Upper lobe of left lung (tissue), 6 donors: ENCODE measurements around the gene FUT9. TPM values are rescaled to one million over a fixed set of nuclear protein-coding genes. Genes with fewer than 3 reads are reported as not detected.

Source experiments
- ATAC-seq, 2 donors: fragments of 200-7000 bp; cut with Tn5 transposase; one replicate each; pipeline ENCODE4 v1.9.1; 2022; ENCODE audit warnings: mild to moderate bottlenecking in 2 of 2, moderate library complexity in 2 of 2; ENCODE audit not compliant: low FRiP score in 2 of 2
- DNase-seq, 2 donors: peaks; one replicate each; pipeline ENCODE4 v3.0.0-alpha.2; 2019 to 2020
- H3K27ac ChIP-seq, 4 donors: fragments of 200-600 bp; sonication (generic); one replicate each; pipeline ENCODE4 v1.5.1; 2016 to 2019
- H3K27me3 ChIP-seq, 4 donors: fragments of 200-600 bp; sonication (generic); one replicate each; pipeline ENCODE4 v1.5.1; 2017 to 2019
- H3K36me3 ChIP-seq, 4 donors: fragments of 200-600 bp; sonication (generic); one replicate each; pipeline ENCODE4 v1.5.1; 2016 to 2019
- H3K4me1 ChIP-seq, 4 donors: fragments of 200-600 bp; sonication (generic); one replicate each; pipeline ENCODE4 v1.5.1; 2018 to 2019
- H3K4me3 ChIP-seq, 4 donors: fragments of 200-600 bp; sonication (generic); one replicate each; pipeline ENCODE4 v1.5.1; 2017 to 2019; ENCODE audit warnings: mild to moderate bottlenecking in 2 of 4, moderate library complexity in 1 of 4
- H3K9me3 ChIP-seq, 4 donors: fragments of 200-600 bp; sonication (generic); one replicate each; pipeline ENCODE4 v1.5.1; 2018 to 2019
- EP300 ChIP-seq, 4 donors: sonication (generic); formaldehyde crosslinking; IDR thresholded peaks; one replicate each; pipeline ENCODE4 v1.5.1; 2017; ENCODE audit warnings: antibody characterized with exemption in 4 of 4, control low read depth in 2 of 4
- POLR2A ChIP-seq, 4 donors: fragments of 450-650 bp; IDR thresholded peaks; one replicate each; pipeline ENCODE4 v1.5.1; 2016 to 2017; ENCODE audit warnings: antibody characterized with exemption in 4 of 4, mild to moderate bottlenecking in 2 of 4
- POLR2AphosphoS5 ChIP-seq, 2 donors: sonication (generic); formaldehyde crosslinking; IDR thresholded peaks; one replicate each; pipeline ENCODE4 v1.5.1; 2017; ENCODE audit warnings: antibody characterized with exemption in 2 of 2
- WGBS, 2 donors: methylation state at CpG; one replicate each; pipeline ENCODE4 v1.1.5; 2017 to 2018; 5-methylcytosine and 5-hydroxymethylcytosine counted together
- total RNA-seq, 6 donors: library from RNA; depleted of rRNA in 4 of 6; stranded (reverse); fragments of >200 nt in 4 of 6; gene quantifications; one replicate each; pipeline versions ENCODE4 v1.1.0 to v1.2.1, GENCODE V29; 2016 to 2021
- TF ChIP-seq, protein P1 (sequence below), 6 experiments: fragments of 450-650 bp in 4 of 6; fragments of 200-600 bp in 2 of 6; sonication (generic) in 2 of 6; IDR thresholded peaks; one replicate each; pipeline ENCODE4 v1.5.1; 2016 to 2019; ENCODE audit warnings: antibody characterized with exemption in 6 of 6
- donor health status: DM: no; HTN: no; CAD: no; lungs with moderate emphysema.
- donor health status: DM: no; HTN: yes; CAD: no; lungs with severe emphysema.

Gene FUT9
- total RNA-seq, 6 donors from 2014 or later, result not detected

DNA sequence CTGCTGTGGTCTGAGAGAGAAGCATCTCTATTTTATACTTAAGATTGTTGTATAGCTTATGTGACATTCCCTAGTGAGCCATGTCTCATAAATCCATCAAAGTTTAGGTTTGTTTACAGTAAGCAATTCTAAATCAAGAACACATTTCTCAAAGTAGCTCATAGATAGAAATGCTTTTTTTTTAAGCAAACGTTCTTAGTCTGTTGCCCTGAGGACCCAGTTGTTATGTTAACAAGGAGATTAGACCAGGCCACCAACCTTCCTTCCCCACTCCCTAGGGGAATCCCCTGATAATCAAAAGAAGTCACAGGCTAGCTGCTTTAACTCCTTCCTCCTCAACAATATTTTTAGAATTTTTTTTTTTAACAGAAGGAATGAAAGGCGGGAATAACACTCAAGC is 169.0 kb downstream of the FUT9 start:
- DNase-seq (no peak), ATAC-seq (no peak)
- no peaks in the 10 kb centered on the region for H3K4me1 ChIP-seq
- 0 to 6% methylated on average over 2 of the region's 2 CpGs for WGBS, 2 donors
- H3K36me3 ChIP-seq, result no peaks in the 10 kb centered on the region
- no peak for TF ChIP-seq EP300 (IDR thresholded peaks at IDR 0.05)
- no peak for TF ChIP-seq POLR2AphosphoS5 (IDR thresholded peaks at IDR 0.05)
- no peak for TF ChIP-seq POLR2A (IDR thresholded peaks at IDR 0.05)
- TF ChIP-seq, protein P1, sequence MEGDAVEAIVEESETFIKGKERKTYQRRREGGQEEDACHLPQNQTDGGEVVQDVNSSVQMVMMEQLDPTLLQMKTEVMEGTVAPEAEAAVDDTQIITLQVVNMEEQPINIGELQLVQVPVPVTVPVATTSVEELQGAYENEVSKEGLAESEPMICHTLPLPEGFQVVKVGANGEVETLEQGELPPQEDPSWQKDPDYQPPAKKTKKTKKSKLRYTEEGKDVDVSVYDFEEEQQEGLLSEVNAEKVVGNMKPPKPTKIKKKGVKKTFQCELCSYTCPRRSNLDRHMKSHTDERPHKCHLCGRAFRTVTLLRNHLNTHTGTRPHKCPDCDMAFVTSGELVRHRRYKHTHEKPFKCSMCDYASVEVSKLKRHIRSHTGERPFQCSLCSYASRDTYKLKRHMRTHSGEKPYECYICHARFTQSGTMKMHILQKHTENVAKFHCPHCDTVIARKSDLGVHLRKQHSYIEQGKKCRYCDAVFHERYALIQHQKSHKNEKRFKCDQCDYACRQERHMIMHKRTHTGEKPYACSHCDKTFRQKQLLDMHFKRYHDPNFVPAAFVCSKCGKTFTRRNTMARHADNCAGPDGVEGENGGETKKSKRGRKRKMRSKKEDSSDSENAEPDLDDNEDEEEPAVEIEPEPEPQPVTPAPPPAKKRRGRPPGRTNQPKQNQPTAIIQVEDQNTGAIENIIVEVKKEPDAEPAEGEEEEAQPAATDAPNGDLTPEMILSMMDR (IDR thresholded peaks at IDR 0.05), result no peak
- no peak overlapping the region for H3K4me3 ChIP-seq
- no peaks in the 10 kb centered on the region for H3K9me3 ChIP-seq
- no peak overlapping the region for H3K27ac ChIP-seq
- H3K27me3 ChIP-seq, result no peaks in the 10 kb centered on the region

DNA sequence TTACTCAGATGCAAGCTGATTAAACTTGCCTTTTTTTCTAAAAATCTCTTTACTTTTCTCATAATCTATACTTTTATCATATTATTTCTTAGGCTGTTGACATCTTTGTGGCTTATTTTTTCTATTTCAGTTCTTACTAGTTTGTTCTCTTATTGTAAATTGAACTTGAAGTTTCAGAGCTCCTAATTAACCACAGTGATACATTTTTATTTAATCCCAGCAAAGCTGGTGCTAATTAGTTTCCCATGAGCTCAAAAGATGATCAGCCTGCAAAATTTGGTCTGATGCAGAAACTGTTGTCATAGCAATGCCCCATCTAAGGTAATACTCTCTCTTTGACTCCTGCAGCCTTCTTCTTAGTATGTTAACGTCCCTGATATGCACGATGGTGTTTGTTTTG is 170.3 kb downstream of the FUT9 start:
- H3K4me1 ChIP-seq, result no peaks in the 10 kb centered on the region
- no peaks in the 10 kb centered on the region for H3K9me3 ChIP-seq
- ATAC-seq (no peak), DNase-seq (no peak)
- TF ChIP-seq, protein P1 (IDR thresholded peaks at IDR 0.05), result no peak
- TF ChIP-seq POLR2AphosphoS5 (IDR thresholded peaks at IDR 0.05) (no peak), EP300 (IDR thresholded peaks at IDR 0.05) (no peak), POLR2A (IDR thresholded peaks at IDR 0.05) (no peak)
- no peak overlapping the region for H3K27ac ChIP-seq
- 47 to 65% methylated on average over 2 of the region's 2 CpGs for WGBS, 2 donors
- H3K27me3 ChIP-seq, result no peaks in the 10 kb centered on the region
- no peaks in the 10 kb centered on the region for H3K36me3 ChIP-seq
- H3K4me3 ChIP-seq, result no peak overlapping the region

DNA sequence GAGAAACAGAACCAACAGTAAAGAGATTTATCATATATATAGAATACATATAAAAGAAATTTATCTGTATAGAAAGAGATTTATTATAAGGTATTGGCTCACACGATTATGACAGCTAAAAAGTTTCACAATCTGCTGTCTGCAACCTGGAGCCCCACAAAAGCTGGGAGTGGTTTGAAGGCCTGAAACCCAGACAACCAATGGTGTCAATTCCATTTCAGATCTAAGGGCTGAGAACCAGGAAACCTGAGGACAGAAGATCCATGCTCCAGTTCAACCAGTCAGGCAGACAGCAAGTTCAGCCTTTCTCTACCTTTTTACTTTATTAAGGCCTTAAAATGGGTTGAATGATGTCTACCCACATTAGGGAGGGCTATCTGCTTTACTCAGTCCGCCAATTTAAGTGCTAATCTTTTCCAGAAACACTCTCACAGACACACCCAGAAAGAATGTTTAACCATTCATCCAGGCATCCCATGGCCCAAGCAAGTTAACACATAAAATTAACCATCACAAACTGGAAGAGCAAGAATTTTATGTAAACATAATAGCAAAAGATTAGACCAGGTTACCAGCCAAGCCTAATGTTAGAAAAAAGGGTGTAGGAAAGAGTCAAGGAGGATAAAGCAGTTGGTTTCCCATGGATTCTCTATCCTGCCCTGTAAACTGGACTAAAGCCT is 170.9 kb downstream of the FUT9 start:
- DNase-seq (no peak), ATAC-seq (no peak)
- Histone ChIP-seq H3K4me1 (no peaks in the 10 kb centered on the region), H3K27me3 (no peaks in the 10 kb centered on the region), H3K9me3 (no peaks in the 10 kb centered on the region), H3K36me3 (no peaks in the 10 kb centered on the region), H3K4me3 (no peak overlapping the region), H3K27ac (no peak overlapping the region)
- 29% methylated on average over 2 of the region's 2 CpGs for WGBS, 2 donors
- TF ChIP-seq, protein P1 (IDR thresholded peaks at IDR 0.05), result no peak
- TF ChIP-seq EP300 (IDR thresholded peaks at IDR 0.05), result no peak
- TF ChIP-seq POLR2AphosphoS5 (IDR thresholded peaks at IDR 0.05), result no peak
- TF ChIP-seq POLR2A (IDR thresholded peaks at IDR 0.05), result no peak

DNA sequence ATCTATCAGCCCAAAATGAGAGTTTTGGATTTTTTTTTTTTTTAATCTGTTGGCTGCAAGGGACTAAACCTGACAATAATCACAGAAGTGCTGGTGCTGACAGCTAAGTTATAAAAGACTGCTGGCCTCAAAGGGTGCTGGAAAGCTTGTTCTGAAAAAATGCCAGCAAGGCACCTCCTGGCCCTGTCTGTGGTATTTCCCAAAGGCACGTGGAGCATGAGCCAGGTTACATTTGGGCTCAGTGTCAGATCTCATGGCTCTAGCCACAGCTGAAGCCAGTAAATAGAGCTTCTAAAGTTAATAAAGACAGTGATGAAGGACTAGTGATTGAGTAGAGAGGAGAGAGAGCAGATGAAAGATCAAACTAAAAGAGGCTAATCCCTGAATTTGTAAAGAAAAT is 178.9 kb downstream of the FUT9 start:
- H3K4me3 ChIP-seq, result no peak overlapping the region
- WGBS, 2 donors, result 14 to 47% methylated on average over 1 of the region's 1 CpG
- DNase-seq (no peak), ATAC-seq (no peak)
- no peaks in the 10 kb centered on the region for H3K36me3 ChIP-seq
- no peaks in the 10 kb centered on the region for H3K4me1 ChIP-seq
- TF ChIP-seq, protein P1 (IDR thresholded peaks at IDR 0.05), result no peak
- TF ChIP-seq POLR2AphosphoS5 (IDR thresholded peaks at IDR 0.05), result no peak
- no peak for TF ChIP-seq POLR2A (IDR thresholded peaks at IDR 0.05)
- TF ChIP-seq EP300 (IDR thresholded peaks at IDR 0.05), result no peak
- H3K27me3 ChIP-seq, result no peaks in the 10 kb centered on the region
- no peaks in the 10 kb centered on the region for H3K9me3 ChIP-seq
- no peak overlapping the region for H3K27ac ChIP-seq

DNA sequence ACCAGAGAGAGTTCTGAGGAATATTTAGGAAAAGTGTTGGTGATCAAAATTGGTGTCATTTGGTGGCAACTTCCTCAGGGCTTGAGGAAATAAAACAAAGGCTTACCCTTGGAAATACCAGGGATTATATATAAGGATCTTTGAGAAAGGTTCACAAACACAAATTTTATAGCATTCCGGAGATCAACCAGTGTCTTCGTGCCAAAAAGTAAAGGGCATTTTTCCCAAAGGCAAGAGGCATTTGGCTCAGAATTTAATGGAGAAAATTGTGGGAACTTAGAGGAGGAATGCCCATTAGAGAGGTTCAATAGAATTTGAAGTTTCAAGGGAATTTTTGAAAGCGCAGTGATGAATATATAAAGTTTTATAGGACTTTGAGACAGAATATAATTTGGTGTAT is 179.5 kb downstream of the FUT9 start:
- WGBS, 2 donors, result 90 to 94% methylated on average over 3 of the region's 3 CpGs
- no peaks in the 10 kb centered on the region for H3K27me3 ChIP-seq
- ATAC-seq (no peak), DNase-seq (no peak)
- H3K9me3 ChIP-seq, result no peaks in the 10 kb centered on the region
- TF ChIP-seq POLR2A (IDR thresholded peaks at IDR 0.05) (no peak), EP300 (IDR thresholded peaks at IDR 0.05) (no peak), POLR2AphosphoS5 (IDR thresholded peaks at IDR 0.05) (no peak)
- TF ChIP-seq, protein P1 (IDR thresholded peaks at IDR 0.05), result no peak
- H3K4me1 ChIP-seq, result no peaks in the 10 kb centered on the region
- no peak overlapping the region for H3K4me3 ChIP-seq
- no peak overlapping the region for H3K27ac ChIP-seq
- H3K36me3 ChIP-seq, result no peaks in the 10 kb centered on the region
